ENCODE data around the gene KIAA1958.

KIAA1958 gene

DNA sequence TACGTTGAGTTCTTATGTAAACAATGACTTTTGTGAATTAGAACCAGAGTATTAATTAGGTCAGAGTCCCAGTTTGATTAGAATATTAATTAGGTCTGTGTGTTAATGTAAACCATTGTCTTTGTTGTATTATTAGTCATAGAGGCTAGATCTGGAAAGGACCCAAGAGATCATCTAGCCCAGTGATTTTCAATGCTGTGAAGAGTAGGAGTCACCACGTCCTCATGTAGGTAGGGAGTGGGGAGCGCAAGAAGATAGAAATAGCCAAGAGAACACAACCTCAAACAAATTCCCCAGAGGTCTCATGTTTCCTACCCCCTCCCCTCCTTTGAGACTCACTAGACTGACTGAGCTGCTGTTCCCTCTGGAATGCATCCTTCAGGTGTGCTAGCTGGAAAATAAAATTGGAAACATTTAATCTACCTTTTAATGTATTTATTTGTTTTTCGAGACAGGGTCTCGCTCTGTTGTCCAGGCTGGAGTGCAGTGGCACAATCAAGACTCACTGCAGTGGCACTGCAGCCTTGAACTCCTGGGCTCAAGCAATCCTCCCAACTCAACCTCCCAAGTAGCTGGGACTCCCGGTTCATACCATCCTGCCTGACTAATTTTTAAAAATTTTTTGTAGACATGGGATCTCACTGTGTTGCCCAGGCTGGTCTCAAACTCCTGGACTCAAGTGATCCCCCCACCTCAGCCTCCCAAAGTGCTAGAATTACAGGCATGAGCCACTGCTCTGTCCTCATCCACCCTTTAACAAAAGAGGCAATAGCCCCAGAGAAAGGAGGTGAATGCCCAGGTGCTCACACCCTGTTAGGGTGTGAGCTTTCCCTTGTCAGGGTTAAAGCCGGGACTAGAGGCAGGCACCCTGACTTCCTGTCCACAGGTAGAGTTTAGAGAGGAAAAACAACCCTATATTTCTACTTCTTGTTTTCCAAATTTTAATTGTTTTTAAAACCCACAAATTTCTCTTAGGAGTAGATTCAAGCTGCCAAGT lies 138.4 kb downstream of the KIAA1958 start:
- no peak for DNase-seq (ENCODE audit: low read depth)
- no peak overlapping the region for H3K4me3 ChIP-seq (ENCODE audit: control insufficient read depth, low read depth, low read length)
- TF ChIP-seq, protein P1, sequence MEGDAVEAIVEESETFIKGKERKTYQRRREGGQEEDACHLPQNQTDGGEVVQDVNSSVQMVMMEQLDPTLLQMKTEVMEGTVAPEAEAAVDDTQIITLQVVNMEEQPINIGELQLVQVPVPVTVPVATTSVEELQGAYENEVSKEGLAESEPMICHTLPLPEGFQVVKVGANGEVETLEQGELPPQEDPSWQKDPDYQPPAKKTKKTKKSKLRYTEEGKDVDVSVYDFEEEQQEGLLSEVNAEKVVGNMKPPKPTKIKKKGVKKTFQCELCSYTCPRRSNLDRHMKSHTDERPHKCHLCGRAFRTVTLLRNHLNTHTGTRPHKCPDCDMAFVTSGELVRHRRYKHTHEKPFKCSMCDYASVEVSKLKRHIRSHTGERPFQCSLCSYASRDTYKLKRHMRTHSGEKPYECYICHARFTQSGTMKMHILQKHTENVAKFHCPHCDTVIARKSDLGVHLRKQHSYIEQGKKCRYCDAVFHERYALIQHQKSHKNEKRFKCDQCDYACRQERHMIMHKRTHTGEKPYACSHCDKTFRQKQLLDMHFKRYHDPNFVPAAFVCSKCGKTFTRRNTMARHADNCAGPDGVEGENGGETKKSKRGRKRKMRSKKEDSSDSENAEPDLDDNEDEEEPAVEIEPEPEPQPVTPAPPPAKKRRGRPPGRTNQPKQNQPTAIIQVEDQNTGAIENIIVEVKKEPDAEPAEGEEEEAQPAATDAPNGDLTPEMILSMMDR (IDR thresholded peaks at IDR 0.05; ENCODE audit: control insufficient read depth, insufficient read depth, low read depth, low read length, missing control alignments), result no peak

DNA sequence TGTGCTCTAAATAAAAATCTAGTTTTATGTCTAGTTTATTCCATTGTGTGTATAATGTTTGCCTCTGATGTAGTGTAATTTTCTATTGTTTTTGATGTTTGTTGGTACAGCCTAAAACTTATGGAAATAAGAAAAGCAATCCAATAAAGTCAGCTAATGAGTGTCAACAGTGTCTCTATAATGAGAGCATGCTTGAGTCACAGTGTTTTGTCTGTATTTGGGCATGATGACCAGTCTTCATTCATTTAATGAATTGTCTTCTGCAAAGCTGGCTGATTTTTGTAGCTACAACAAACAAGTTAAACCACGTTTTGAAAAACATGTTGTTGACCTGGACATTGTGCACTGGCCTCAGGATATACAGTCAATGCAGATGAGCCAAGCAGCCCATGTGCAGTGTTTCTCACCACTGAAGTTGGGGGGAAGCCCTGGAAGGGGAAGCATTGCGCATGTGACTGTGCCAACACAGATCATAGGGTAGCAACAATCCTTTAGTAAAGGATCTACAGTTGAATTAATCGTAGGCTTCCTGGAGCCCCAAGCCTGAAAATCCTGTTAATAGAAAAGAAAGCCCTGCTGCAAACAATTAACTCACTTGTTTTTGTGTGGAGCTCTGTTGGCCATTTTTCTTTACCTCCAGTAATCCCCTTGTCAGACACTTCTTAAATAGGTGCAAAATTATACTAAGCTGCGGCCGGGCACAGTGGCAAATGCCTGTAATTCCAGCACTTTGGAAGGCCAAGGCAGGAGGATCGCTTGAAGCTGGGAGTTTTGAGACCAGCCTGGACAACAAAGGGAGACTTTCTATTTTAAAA lies 143.3 kb downstream of the KIAA1958 start:
- TF ChIP-seq, protein P1 (IDR thresholded peaks at IDR 0.05; ENCODE audit: control insufficient read depth, insufficient read depth, low read depth, low read length, missing control alignments), result no peak
- no peak overlapping the region for H3K4me3 ChIP-seq (ENCODE audit: control insufficient read depth, low read depth, low read length)
- DNase-seq (ENCODE audit: low read depth), result no peak

DNA sequence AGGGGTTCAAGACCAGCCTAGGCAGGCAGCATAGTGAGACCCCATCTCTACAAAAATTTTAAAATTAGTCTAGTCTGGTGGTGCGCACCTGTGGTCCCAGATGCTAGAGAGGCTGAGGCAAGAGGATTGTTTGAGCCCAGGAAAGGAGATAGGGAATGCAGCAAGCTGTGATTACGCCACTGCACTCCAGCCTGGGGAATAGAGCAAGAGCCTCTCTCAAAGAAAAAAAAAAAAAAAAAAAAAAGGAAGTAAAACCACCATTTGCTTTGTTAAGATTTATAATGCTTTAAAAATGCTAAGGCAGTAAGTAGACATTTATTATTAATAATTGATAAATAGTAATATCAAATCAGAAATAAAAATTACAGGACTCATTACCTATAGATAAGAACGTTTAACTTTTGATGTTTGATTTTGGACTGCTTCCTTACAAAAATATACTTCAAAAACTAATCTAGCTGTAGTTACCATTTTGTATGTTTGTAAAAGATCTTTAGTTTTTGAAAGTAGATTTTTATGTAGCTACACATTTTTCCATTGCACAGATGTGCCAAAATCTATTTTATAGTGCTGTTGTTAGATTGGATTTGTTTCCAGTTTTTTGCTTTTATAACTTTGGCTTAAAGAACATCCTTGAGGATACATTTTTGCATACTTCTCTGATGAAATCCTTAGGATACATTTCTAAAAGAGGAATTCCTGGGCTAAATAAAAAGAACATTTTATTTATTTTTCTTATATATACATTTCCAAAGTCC lies 144.9 kb downstream of the KIAA1958 start:
- TF ChIP-seq, protein P1 (IDR thresholded peaks at IDR 0.05; ENCODE audit: control insufficient read depth, insufficient read depth, low read depth, low read length, missing control alignments), result no peak
- H3K4me3 ChIP-seq (ENCODE audit: control insufficient read depth, low read depth, low read length), result no peak overlapping the region
- DNase-seq (ENCODE audit: low read depth), result no peak

DNA sequence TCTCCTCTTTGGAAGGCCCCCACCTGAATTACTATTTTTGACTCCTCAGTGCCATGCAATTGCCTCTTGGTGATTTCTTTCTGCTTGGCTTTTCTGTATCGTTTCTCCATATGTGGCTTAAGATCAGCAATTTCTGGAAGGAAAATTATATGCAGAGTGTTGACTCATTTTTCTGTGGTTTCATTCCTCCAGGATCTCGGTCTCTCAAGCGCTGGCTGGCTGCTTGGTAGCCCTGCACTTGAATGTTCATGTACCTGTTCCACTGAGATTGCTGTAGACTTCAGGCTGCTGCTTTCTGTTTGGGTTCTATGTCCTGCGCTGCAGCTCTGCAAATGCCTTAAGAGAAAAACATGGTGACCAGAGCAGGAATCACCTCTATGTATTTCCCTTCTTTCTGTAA lies 153.7 kb downstream of the KIAA1958 start:
- TF ChIP-seq, protein P1 (IDR thresholded peaks at IDR 0.05; ENCODE audit: control insufficient read depth, insufficient read depth, low read depth, low read length, missing control alignments), result no peak
- DNase-seq (ENCODE audit: low read depth), result no peak
- no peak overlapping the region for H3K4me3 ChIP-seq (ENCODE audit: control insufficient read depth, low read depth, low read length)

DNA sequence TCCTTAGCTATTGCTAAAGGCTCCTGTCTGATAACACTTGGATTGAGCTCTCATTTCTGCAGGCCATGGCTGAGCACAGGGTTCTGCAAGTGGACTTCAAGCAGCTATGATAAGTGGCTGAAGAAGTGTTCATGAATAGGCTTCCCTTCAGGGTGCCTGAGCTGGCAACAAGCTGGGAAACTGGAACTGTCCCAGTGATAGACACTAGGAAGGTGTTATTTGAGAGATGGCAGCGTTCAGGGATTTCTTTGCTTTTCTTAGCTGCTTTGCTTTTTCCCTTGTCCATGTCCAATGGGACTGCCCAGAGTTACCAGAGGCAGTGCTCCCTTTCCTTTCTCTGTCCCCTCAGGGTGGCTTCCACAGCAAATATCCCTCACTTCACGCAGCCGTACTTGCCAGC lies 155.5 kb downstream of the KIAA1958 start:
- no peak overlapping the region for H3K4me3 ChIP-seq (ENCODE audit: control insufficient read depth, low read depth, low read length)
- TF ChIP-seq, protein P1 (IDR thresholded peaks at IDR 0.05; ENCODE audit: control insufficient read depth, insufficient read depth, low read depth, low read length, missing control alignments), result no peak
- no peak for DNase-seq (ENCODE audit: low read depth)

DNA sequence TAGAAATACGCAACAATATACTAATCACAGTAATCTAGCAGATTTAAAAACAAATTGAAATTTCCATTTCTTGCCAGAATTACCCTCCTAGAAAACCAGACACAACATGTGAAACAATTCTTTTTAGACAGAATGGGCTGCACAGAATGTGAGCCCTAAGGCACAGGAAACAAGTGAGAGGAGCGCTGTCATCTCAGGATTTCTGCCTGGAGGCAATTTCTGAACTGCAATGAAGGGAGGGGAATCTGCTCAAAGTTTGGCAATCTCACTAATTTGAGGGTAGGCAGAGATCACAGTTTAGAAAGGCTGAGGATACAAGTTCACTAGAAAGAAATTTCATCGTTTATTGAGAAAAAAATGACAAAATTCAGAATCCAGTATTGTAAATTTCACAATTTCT lies 161.0 kb downstream of the KIAA1958 start:
- DNase-seq (ENCODE audit: low read depth), result no peak
- H3K4me3 ChIP-seq (ENCODE audit: control insufficient read depth, low read depth, low read length), result no peak overlapping the region
- TF ChIP-seq, protein P1 (IDR thresholded peaks at IDR 0.05; ENCODE audit: control insufficient read depth, insufficient read depth, low read depth, low read length, missing control alignments), result no peak
